SJCRH30 (cell line): ENCODE results near the gene PLA2G3. TPM values are rescaled to one million over a fixed set of nuclear protein-coding genes. Genes with fewer than 3 reads are reported as not detected.
"Not testable (repeated sequence)": the region's sequence is repeated elsewhere in the genome, so short reads cannot be mapped to it uniquely, and the experiment has no call there.

Experiments
- DNase-seq, 2 experiments: peaks; one replicate each; pipeline ENCODE4 v3.0.0-alpha.2; 2015 to 2020
- H3K27ac ChIP-seq: fragments of 250-450 bp; sonication (Bioruptor Pico); 2 replicates; pipeline ENCODE4 v1.5.1; 2020; ENCODE audit warnings: mild to moderate bottlenecking, moderate library complexity
- H3K27me3 ChIP-seq: fragments of 250-450 bp; sonication (Bioruptor Pico); 2 replicates; pipeline ENCODE4 v1.5.1; 2020; ENCODE audit warnings: mild to moderate bottlenecking, moderate library complexity
- H3K36me3 ChIP-seq: fragments of 250-450 bp; sonication (Bioruptor Pico); 2 replicates; pipeline ENCODE4 v1.5.1; 2020; ENCODE audit warnings: mild to moderate bottlenecking, moderate library complexity
- H3K4me1 ChIP-seq: fragments of 250-450 bp; sonication (Bioruptor Pico); 2 replicates; pipeline ENCODE4 v1.5.1; 2020; ENCODE audit warnings: mild to moderate bottlenecking, moderate library complexity
- H3K4me3 ChIP-seq: fragments of 250-450 bp; sonication (Bioruptor Pico); 2 replicates; pipeline ENCODE4 v1.5.1; 2020; ENCODE audit warnings: mild to moderate bottlenecking, moderate library complexity
- H3K9me3 ChIP-seq: fragments of 250-450 bp; sonication (Bioruptor Pico); replicated peaks from 2 replicates; pipeline ENCODE4 v1.5.1; 2020; ENCODE audit warnings: mild to moderate bottlenecking, moderate library complexity
- total RNA-seq: library from RNA; depleted of rRNA; stranded (reverse); fragments of >200 nt; shearing (Covaris generic); gene quantifications from 2 replicates; pipeline ENCODE4 v1.2.3, GENCODE V29; 2014; rRNA removed

The PLA2G3 gene, protein sequence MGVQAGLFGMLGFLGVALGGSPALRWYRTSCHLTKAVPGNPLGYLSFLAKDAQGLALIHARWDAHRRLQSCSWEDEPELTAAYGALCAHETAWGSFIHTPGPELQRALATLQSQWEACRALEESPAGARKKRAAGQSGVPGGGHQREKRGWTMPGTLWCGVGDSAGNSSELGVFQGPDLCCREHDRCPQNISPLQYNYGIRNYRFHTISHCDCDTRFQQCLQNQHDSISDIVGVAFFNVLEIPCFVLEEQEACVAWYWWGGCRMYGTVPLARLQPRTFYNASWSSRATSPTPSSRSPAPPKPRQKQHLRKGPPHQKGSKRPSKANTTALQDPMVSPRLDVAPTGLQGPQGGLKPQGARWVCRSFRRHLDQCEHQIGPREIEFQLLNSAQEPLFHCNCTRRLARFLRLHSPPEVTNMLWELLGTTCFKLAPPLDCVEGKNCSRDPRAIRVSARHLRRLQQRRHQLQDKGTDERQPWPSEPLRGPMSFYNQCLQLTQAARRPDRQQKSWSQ
- 0.61 and 0.87 TPM in 2 replicates for total RNA-seq

DNA sequence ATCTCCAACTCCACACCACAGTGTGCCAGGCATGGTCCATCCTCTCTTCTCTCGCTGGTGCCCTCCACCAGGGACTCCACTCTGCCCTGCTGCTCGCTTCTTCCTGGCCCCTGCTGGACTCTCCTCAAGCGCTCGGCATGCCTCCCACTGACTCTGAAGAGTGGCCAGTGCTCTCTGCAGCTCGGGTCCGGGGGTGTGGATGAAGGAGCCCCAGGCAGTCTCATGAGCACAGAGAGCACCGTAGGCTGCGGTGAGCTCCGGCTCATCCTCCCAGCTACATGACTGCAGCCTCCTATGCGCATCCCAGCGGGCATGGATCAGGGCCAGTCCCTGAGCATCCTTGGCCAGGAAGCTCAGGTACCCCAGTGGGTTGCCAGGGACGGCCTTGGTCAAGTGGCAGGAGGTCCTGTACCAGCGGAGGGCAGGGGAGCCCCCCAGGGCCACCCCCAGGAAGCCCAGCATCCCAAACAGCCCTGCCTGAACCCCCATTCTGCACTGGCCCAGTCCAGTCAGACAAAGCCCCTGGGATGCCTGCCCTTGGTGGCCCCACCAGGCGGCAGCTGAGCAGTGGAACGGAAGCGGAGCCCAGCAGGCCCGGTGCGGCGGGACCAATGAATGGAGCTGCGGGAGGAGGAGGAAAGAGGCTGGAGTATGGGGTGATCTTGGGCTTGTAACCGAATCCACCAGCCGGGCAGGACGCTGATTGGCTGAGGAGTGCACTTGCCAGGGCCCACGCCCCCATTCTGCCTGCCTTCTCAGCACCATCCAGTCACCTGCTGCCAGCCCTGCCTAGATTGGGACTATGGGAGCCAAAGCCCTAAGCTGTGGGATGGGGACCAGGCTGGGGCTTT lies at the start of gene PLA2G3:
Gene PLA2G3, minus strand, starts transcription at position 643 of the 851 bp plus-strand sequence. Its CDS starts 154 bp downstream, at position 489.
- H3K27me3 ChIP-seq: no peaks in the 10 kb centered on the region
- no peaks in the 10 kb centered on the region for H3K36me3 ChIP-seq
- H3K9me3 ChIP-seq: no peaks in the 10 kb centered on the region
- no peaks in the 10 kb centered on the region for H3K4me1 ChIP-seq
- H3K4me3 ChIP-seq: no peak within 1 kb of the TSS
- peak; percentile 84 to 88 for DNase-seq
- no peak within 1 kb of the TSS for H3K27ac ChIP-seq

DNA sequence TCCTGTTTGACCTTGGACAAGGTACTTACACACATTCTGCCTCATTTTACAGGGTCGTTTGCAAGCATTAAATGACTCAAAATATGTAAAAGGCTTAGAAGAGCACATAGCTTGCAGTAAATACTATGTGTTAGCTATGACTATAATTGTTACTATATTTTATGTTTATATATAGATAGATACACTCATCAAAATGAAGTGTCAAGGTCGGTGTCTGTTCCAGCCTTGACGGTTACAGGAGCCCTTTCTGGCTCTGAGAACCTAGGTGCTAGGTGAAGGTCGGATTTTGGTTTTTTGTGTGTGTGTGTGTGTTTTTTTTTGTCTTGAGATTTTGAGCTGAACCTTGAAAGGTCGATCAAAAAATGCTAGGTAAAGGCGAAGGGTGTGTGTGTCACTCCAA lies 47.3 kb upstream of the PLA2G3 start:
- Histone ChIP-seq H3K4me1 (no peaks in the 10 kb centered on the region), H3K27ac (no peak overlapping the region), H3K9me3 (no peaks in the 10 kb centered on the region), H3K36me3 (no peaks in the 10 kb centered on the region; the same call in 1 of the 2 replicates), H3K4me3 (no peak overlapping the region), H3K27me3 (no peaks in the 10 kb centered on the region)
- DNase-seq: no peak

DNA sequence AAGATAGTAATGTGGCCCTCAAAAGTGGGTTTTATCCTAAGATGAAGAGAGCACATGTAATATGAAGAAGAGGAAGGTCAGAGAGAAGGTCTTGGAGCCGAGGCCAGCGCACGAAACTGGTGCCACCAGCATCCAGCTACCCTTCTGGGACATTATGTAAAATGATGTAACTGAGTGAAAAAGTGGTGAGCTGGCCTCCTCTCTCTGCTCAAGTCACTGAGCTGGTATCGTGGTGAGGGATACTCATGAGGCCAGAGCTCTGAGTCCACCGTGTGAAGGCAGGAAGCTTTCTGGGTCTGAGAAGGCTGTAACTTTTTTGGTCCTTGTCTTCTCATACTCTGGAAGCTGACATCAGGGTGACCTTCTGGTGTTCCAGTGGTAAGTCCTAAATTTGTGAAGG lies 44.7 kb upstream of the PLA2G3 start:
- Histone ChIP-seq H3K4me1 (no peaks in the 10 kb centered on the region), H3K9me3 (no peaks in the 10 kb centered on the region), H3K27me3 (no peaks in the 10 kb centered on the region), H3K4me3 (no peak overlapping the region), H3K36me3 (peaks cover 5% of the 10 kb centered on the region), H3K27ac (no peak overlapping the region)
- no peak for DNase-seq

DNA sequence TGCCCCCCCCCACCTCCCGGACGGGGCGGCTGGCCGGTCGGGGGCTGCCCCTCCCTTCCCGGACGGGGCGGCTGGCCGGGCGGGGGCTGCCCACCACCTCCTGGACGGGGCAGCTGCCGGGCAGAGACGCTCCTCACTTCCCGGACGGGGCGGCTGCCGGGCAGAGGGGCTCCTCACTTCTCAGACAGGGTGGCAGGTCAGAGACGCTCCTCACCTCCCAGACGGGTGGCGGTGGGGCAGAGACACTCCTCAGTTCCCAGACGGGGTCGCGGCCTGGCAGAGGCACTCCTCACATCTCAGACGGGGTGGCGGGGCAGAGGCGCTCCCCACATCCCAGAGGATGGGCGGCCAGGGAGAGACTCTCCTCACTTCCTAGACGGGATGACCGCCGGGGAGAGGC lies 43.7 kb upstream of the PLA2G3 start:
- Histone ChIP-seq H3K27ac (no peak overlapping the region), H3K4me1 (no peaks in the 10 kb centered on the region), H3K36me3 (peaks cover 5% of the 10 kb centered on the region), H3K27me3 (no peaks in the 10 kb centered on the region), H3K9me3 (no peaks in the 10 kb centered on the region), H3K4me3 (no peak overlapping the region)
- no peak for DNase-seq

DNA sequence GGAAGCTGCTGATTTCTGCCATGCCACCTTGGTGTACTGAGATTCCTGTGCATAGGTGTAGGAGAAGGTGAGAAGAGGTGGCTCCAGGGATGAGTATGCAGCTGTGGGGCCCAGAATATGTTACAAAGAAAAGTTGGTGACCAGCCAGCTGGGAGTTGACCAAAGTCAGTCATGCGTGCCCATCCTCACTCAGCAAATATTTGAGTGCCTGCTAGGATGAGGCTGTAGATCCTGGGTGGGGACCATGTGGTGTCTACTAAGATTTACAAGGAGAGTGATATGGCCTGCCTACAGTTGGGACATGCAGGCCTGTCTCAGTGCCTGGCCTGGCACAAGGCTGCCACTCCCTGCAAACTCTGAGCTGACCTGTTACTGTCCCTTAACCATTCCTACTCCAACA lies 39.0 kb upstream of the PLA2G3 start:
- no peak overlapping the region for H3K27ac ChIP-seq

DNA sequence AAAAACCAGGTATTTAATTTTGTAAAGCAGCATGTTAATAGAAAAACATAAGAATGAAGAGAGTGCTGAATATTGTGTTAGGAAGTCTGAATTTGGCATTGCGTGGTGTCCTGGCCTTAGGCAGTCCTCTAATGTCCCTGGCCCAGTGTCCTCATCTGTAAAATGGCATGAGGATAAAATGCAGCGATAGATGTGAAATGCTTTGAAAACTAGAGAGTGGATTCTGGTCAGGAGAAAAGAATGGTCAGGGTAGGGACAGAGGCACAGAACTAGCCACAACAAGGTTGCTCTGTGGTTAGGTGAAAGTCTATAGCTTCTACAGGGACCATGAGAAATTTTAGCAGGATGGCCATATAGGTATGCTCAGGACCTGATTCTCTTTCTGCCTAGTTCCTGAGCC lies 38.6 kb upstream of the PLA2G3 start:
- no peak overlapping the region for H3K27ac ChIP-seq
- no peaks in the 10 kb centered on the region for H3K4me1 ChIP-seq

More for the DNA sequence above, 39.0 kb upstream of the PLA2G3 start:
- H3K4me1 ChIP-seq: no peaks in the 10 kb centered on the region
- peak in 1 of 2 experiments; percentile 5 for DNase-seq
- H3K9me3 ChIP-seq: no peaks in the 10 kb centered on the region
- H3K4me3 ChIP-seq: no peak overlapping the region
- H3K27me3 ChIP-seq: no peaks in the 10 kb centered on the region
- peaks cover 5% of the 10 kb centered on the region for H3K36me3 ChIP-seq

DNA sequence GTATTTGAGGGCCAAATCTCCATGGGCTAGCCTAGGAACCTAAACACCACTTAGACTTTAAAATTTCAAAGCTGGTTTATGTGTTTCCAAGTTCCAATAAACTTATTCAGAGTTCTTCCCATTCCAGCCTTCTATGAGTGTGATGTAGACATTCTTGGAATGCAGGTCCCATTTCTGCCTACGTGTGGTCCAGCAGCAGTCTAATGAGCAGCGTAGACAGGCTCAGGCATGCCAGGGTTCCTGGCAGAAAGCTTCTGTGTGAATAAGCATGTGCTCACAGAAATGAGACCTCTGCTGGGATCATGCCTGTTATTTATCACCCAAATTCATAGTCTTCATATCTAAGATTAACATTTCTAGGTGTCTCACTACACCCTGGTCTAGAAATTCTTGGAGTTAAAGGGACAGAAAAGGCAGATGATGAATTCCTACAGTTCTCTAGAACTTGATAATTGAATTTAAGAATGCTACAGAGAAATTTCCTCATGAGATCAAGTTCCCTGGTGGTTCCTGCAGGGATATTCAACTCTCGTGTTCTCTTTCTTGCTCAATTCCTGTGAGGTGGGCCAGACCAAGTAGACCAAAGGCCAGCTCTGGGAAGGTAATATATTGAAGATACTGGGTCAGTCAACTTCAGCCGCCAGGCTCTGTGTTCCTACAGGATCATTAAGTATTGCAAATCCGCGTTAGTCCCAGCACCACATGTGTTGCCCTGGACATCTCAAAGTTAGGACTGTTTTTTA lies 37.3 kb upstream of the PLA2G3 start:
- no peak overlapping the region for H3K27ac ChIP-seq
- no peak overlapping the region for H3K4me3 ChIP-seq
- H3K27me3 ChIP-seq: no peaks in the 10 kb centered on the region
- no peaks in the 10 kb centered on the region for H3K4me1 ChIP-seq
- no peak for DNase-seq
- peaks cover 5% of the 10 kb centered on the region for H3K36me3 ChIP-seq
- H3K9me3 ChIP-seq: no peaks in the 10 kb centered on the region

More for the DNA sequence above, 38.6 kb upstream of the PLA2G3 start:
- H3K36me3 ChIP-seq: peaks cover 5% of the 10 kb centered on the region
- DNase-seq: no peak
- H3K4me3 ChIP-seq: no peak overlapping the region
- no peaks in the 10 kb centered on the region for H3K27me3 ChIP-seq
- H3K9me3 ChIP-seq: no peaks in the 10 kb centered on the region

DNA sequence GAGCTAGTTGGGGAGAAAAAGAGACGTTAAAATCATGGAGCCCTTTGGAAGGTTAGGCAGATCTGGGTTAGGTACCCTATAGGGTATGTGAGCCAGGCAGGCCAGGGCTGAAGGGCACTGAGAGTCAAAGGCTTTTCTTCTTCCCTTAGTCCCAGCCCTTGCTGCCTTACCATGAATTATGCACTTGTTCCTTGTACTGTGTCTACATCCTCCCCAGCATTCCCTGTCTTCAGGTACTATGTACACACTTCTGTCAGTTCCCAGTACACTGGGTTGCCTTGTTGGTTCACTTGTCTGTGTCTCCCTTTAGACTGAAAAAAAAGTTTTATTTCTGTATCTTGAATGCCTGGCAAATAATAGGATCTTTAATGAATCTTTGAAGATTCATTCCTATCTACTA lies 36.6 kb upstream of the PLA2G3 start:
- H3K9me3 ChIP-seq: no peaks in the 10 kb centered on the region
- H3K4me1 ChIP-seq: no peaks in the 10 kb centered on the region
- H3K4me3 ChIP-seq: no peak overlapping the region
- no peak overlapping the region for H3K27ac ChIP-seq
- peaks cover 3% of the 10 kb centered on the region; the same call in 1 of the 2 replicates for H3K36me3 ChIP-seq
- DNase-seq: no peak
- no peaks in the 10 kb centered on the region for H3K27me3 ChIP-seq

DNA sequence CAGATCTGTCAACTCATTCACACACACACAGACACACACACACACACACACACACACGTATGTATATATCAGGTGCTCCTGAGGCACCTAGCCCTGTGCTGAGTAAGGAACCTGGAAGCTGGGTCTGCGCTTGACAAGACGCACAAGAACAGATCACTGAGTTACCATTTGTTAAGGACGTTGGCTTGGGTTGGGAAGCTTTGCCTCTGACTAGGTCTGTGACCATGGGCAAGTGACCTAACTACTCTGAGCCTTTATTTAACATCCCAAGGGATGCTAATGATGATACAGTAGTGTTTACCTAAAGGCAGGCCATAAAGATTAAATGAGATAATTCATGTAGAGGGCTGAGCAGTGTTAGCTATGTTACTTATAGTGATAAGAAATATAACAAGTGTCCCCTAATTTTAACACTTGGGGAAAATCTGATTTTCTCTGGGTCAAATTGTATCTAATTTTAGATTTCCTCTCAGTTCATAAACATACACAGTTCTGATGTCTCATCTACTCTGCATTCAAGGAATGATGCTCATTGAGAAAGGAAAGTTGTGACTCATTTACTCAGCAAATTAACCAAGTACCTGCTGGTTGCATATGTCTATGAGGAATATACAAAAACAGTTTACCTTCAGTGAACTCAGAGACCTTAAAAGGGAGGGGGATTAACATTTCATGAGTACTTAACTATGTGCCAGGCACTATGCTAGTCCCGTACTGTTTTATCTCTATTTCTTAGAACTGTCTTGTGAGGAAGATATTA lies 33.3 kb upstream of the PLA2G3 start:
- DNase-seq: no peak
- no peak overlapping the region for H3K27ac ChIP-seq
- no peaks in the 10 kb centered on the region for H3K27me3 ChIP-seq
- H3K9me3 ChIP-seq: no peaks in the 10 kb centered on the region
- H3K4me1 ChIP-seq: no peaks in the 10 kb centered on the region
- no peak overlapping the region for H3K4me3 ChIP-seq
- H3K36me3 ChIP-seq: no peaks in the 10 kb centered on the region; the same call in 1 of the 2 replicates

DNA sequence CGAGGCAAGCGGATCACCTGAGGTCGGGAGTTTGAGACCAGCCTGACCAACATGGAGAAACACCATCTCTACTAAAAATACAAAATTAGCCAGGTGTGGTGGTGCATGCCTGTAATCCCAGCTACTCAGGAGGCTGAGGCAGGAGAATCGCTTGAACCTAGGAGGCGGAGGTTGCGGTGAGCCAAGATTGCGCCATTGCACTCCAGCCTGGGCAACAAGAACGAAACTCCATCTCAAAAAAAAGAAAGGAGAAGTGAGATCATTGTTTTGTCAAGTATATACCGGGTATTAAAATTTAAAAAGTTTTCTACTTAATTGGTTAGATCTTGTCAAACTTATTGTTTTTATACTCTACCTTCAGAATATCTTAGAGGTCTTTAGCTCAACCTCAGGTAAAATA lies 31.4 kb upstream of the PLA2G3 start:
- not testable (repeated sequence) for H3K36me3 ChIP-seq, H3K4me1 ChIP-seq, H3K4me3 ChIP-seq, H3K9me3 ChIP-seq, H3K27me3 ChIP-seq, DNase-seq, H3K27ac ChIP-seq

DNA sequence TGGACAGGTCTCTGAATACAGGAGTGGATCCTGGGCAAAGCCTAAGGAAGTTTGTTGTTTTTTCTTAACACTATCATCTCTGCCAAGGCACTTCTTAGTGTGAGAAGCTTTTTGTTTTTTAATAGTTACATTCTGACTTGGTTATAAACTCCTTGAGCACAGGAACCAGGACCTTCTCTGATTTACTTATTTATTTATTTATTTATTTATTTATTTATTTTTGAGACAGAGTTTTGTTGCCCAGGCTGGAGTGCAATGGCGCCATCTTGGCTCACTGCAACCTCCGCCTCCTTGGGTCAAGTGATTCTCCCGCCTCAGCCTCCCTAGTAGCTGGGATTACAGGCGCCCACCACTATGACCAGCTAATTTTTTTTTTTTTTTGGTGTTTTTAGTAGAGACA lies 30.7 kb upstream of the PLA2G3 start:
- no peak for DNase-seq
- Histone ChIP-seq H3K9me3 (no peaks in the 10 kb centered on the region), H3K4me1 (no peaks in the 10 kb centered on the region), H3K27ac (no peak overlapping the region), H3K4me3 (no peak overlapping the region), H3K27me3 (no peaks in the 10 kb centered on the region), H3K36me3 (0 out of 2 replicates have a peak, but pooled peaks cover 2% of the 10 kb centered on the region)

DNA sequence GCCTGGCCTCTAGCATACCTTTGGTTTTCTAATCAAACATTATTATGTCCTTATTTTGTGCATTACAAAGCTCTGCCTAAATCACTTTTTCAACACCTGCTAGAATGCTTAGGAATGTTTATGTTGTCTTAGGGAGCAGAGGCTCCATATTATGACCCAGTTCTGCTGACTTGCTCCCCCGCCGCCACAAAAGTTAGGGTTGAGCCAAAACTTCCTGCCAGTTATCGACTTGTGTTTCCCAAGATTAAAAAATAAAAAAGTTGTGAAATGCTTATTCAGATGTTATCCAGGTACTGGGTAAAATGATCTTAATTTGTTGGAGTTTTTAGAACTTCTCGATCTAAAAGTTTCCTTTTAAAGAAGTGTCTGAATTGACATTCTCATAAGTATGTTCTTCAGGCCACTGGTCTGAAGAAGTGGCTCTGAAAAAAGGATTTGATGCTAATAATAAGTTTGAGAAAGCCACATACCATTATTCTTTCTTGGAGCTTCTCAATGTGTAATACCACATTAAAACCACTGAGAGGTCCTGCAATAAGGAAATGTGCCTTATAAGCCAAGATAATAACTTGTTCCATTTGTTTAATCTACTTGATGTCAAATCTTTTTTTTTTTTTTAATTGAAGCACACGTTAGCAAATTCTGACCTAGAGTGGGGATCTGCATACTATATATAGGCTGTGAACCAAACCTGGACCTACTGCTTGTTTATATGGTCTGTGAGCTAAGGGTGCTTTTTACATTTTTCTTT lies 21.9 kb upstream of the PLA2G3 start:
- peaks cover 4% of the 10 kb centered on the region; the same call in 1 of the 2 replicates for H3K9me3 ChIP-seq
- 0 out of 2 replicates have a peak, but pooled peaks cover 1% of the 10 kb centered on the region for H3K36me3 ChIP-seq
- DNase-seq: no peak
- no peak overlapping the region for H3K27ac ChIP-seq
- no peaks in the 10 kb centered on the region for H3K4me1 ChIP-seq
- no peaks in the 10 kb centered on the region for H3K27me3 ChIP-seq
- no peak overlapping the region for H3K4me3 ChIP-seq

DNA sequence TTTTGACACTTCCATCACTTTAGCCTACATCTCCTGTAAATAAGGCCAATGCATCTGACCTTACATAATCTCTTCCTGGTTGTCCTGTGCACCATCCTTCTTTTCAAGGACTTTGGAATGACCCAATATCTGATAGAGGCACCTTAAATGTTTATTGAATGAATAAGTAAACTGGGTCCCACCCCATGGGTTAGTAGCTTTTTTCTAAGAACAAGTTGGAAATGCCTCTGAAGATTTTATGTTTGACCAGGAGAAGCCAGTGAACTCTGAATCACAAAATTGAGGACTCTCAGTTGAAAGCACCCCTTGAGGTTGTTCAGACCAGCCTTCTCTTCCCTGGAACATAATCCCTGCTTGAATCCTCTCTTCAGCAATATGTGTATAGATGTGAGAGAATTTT lies 21.1 kb upstream of the PLA2G3 start:
- no peaks in the 10 kb centered on the region for H3K27me3 ChIP-seq
- no peaks in the 10 kb centered on the region for H3K36me3 ChIP-seq
- DNase-seq: no peak
- H3K27ac ChIP-seq: no peak overlapping the region
- peaks cover 4% of the 10 kb centered on the region; the same call in 1 of the 2 replicates for H3K9me3 ChIP-seq
- no peak overlapping the region; the same call in 1 of the 2 replicates for H3K4me3 ChIP-seq
- H3K4me1 ChIP-seq: no peaks in the 10 kb centered on the region
